GM23338 (cell line): ENCODE data around the gene NSRP1. TPM values are rescaled to one million over a fixed set of nuclear protein-coding genes. Genes with fewer than 3 reads are reported as not detected.

ENCODE experiments used
- ATAC-seq: fragments of 200-7000 bp; cut with Tn5 transposase; 3 replicates; pipeline ENCODE4 v1.9.1; 2020
- DNase-seq: peaks from one replicate; pipeline ENCODE4 v3.0.0-alpha.2; 2015; ENCODE audit warnings: low spot score
- H2AFZ ChIP-seq: fragments of 200-600 bp; sonication (generic); 2 replicates; pipeline ENCODE4 v1.8.0; 2016; ENCODE audit warnings: antibody characterized with exemption, mild to moderate bottlenecking, moderate library complexity
- H3F3A ChIP-seq: fragments of 200-600 bp; sonication (generic); replicated peaks from 2 replicates; pipeline ENCODE4 v1.8.0; 2017; ENCODE audit warnings: antibody characterized with exemption, mixed run types, low read depth
- H3K27ac ChIP-seq: fragments of 200-600 bp; sonication (generic); 2 replicates; pipeline ENCODE4 v1.6.1; 2016; ENCODE audit warnings: low read depth
- H3K27me3 ChIP-seq: fragments of 200-600 bp; sonication (generic); 2 replicates; pipeline ENCODE4 v1.8.0; 2016; ENCODE audit warnings: mild to moderate bottlenecking, mixed run types, moderate library complexity; ENCODE audit not compliant: insufficient read depth
- H3K36me3 ChIP-seq: fragments of 200-600 bp; sonication (generic); 2 replicates; pipeline ENCODE4 v1.8.0; 2016; ENCODE audit warnings: mild to moderate bottlenecking; ENCODE audit not compliant: insufficient read depth
- H3K4me1 ChIP-seq: fragments of 200-600 bp; sonication (generic); 2 replicates; pipeline ENCODE4 v1.8.0; 2016; ENCODE audit warnings: mild to moderate bottlenecking, moderate library complexity; ENCODE audit not compliant: insufficient read depth
- H3K4me2 ChIP-seq: fragments of 200-600 bp; sonication (generic); 2 replicates; pipeline ENCODE4 v1.7.1; 2017; ENCODE audit warnings: mixed run types
- H3K4me3 ChIP-seq: fragments of 200-600 bp; sonication (generic); 2 replicates; pipeline ENCODE4 v1.6.1; 2016; ENCODE audit warnings: mixed run types
- H3K79me2 ChIP-seq: fragments of 200-600 bp; sonication (generic); replicated peaks from 2 replicates; pipeline ENCODE4 v1.8.0; 2017; ENCODE audit warnings: mild to moderate bottlenecking; ENCODE audit not compliant: insufficient read depth
- H3K9me2 ChIP-seq: fragments of 200-600 bp; sonication (generic); 2 replicates; pipeline ENCODE4 v1.8.0; 2017; ENCODE audit not compliant: insufficient read depth
- H4K20me1 ChIP-seq: fragments of 200-600 bp; sonication (generic); replicated peaks from 2 replicates; pipeline ENCODE4 v1.8.0; 2017; ENCODE audit warnings: mild to moderate bottlenecking; ENCODE audit not compliant: insufficient read depth
- H3K27ac Mint-ChIP-seq: 2 replicates; pipeline ENCODE4 v1.8.0; 2020; ENCODE audit warnings: inconsistent platforms, mild to moderate bottlenecking, moderate library complexity, mixed read lengths
- H3K27me3 Mint-ChIP-seq: 3 replicates; pipeline ENCODE4 v1.8.0; 2022; ENCODE audit warnings: low read depth, mild to moderate bottlenecking, moderate library complexity, mixed read lengths, inconsistent platforms; ENCODE audit not compliant: insufficient read depth, poor library complexity
- H3K36me3 Mint-ChIP-seq: 3 replicates; pipeline ENCODE4 v1.8.0; 2021; ENCODE audit warnings: low read depth, mild to moderate bottlenecking, inconsistent platforms, moderate library complexity, mixed read lengths
- H3K4me1 Mint-ChIP-seq: 3 replicates; pipeline ENCODE4 v1.8.0; 2020; ENCODE audit warnings: mild to moderate bottlenecking, inconsistent platforms, mixed read lengths
- H3K4me3 Mint-ChIP-seq: 3 replicates; pipeline ENCODE4 v1.8.0; 2021; ENCODE audit warnings: moderate library complexity, mild to moderate bottlenecking, inconsistent platforms, mixed read lengths
- H3K9me3 Mint-ChIP-seq: 3 replicates; pipeline ENCODE4 v1.8.0; 2020; ENCODE audit warnings: moderate library complexity, mild to moderate bottlenecking, inconsistent platforms, mixed read lengths
- CREB1 ChIP-seq: fragments of 250-450 bp; sonication (Bioruptor Pico); IDR thresholded peaks from 2 replicates; pipeline ENCODE4 v1.5.0; 2020; ENCODE audit warnings: low read depth, mild to moderate bottlenecking, moderate library complexity
- EZH2 ChIP-seq: fragments of 200-600 bp; sonication (generic); IDR thresholded peaks from one replicate; pipeline ENCODE4 v1.8.0; 2017; ENCODE audit warnings: antibody characterized with exemption, mild to moderate bottlenecking, low read depth; ENCODE audit not compliant: unreplicated experiment
- EZH2phosphoT487 ChIP-seq: fragments of 200-600 bp; sonication (generic); IDR thresholded peaks from one replicate; pipeline ENCODE4 v1.8.1; 2018; ENCODE audit warnings: antibody characterized with exemption; ENCODE audit not compliant: unreplicated experiment
- JUNB ChIP-seq: IDR thresholded peaks from one replicate; pipeline ENCODE4 v1.6.1; 2016; ENCODE audit warnings: antibody characterized with exemption; ENCODE audit not compliant: unreplicated experiment
- NANOG ChIP-seq: IDR thresholded peaks from 2 replicates; pipeline ENCODE4 v1.6.1; 2016; ENCODE audit warnings: antibody characterized with exemption, borderline replicate concordance
- POLR2AphosphoS5 ChIP-seq: IDR thresholded peaks from 2 replicates; pipeline ENCODE4 v1.6.1; 2016; ENCODE audit warnings: antibody characterized with exemption, low read depth
- STAT1 ChIP-seq: IDR thresholded peaks from one replicate; pipeline ENCODE4 v1.6.1; 2016; ENCODE audit warnings: antibody characterized with exemption; ENCODE audit not compliant: unreplicated experiment
- ZNF114 ChIP-seq: fragments of 250-450 bp; sonication (Bioruptor Pico); IDR thresholded peaks from 2 replicates; pipeline ENCODE4 v1.5.0; 2020; ENCODE audit warnings: mild to moderate bottlenecking, moderate library complexity
- polyA plus RNA-seq: library from polyadenylated mRNA; unstranded; fragments of >200 nt; fragmentation: Nextera tagmentation; extraction: Ambion mirVana; gene quantifications from 2 replicates; pipeline ENCODE4 v1.2.1, GENCODE V29; 2016
- total RNA-seq: library from RNA; depleted of rRNA; stranded (reverse); fragments of >200 nt; shearing (Covaris generic); gene quantifications from 2 replicates; pipeline ENCODE4 v1.2.3, GENCODE V29; 2014
- TF ChIP-seq, protein P1 (sequence below), 2 experiments: fragments of 200-600 bp in 1 of 2; sonication (generic) in 1 of 2; conservative IDR thresholded peaks; 2 replicates each; pipeline versions ENCODE4 v1.5.1 to v1.6.1; 2016 to 2017; ENCODE audit warnings: antibody characterized with exemption in 2 of 2, low read depth in 2 of 2, mild to moderate bottlenecking in 2 of 2, moderate library complexity in 1 of 2
- TF ChIP-seq, protein P2 (sequence below): IDR thresholded peaks from one replicate; pipeline ENCODE4 v1.6.1; 2018; ENCODE audit warnings: antibody characterized with exemption; ENCODE audit not compliant: unreplicated experiment
- TF ChIP-seq, protein P3 (sequence below): IDR thresholded peaks from 2 replicates; pipeline ENCODE4 v1.6.1; 2016; ENCODE audit warnings: antibody characterized with exemption

NSRP1 gene
- total and polyA plus RNA-seq, 2 experiments from 2014 or later, result 15.7 to 110 TPM

DNA sequence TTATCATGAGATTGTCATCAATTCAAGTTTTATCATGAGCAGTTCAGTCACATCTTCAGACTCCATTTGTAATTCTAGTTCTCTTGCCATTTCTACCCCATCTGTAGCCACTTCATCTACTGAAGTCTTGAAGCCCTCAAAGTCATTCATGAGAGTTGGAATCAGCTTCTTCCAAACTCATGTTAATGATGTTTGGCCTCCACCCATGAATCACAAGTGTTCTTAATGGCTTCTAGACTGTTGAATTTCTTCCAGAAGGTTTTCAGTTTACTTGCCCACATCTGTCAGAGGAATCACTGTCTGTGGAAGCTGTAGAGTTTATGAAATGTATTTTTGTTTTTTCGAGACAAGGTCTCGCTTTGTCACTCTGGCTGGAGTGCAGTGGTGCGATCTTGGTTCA is 16.0 kb downstream of the NSRP1 start (continued):
- TF ChIP-seq, protein P1, sequence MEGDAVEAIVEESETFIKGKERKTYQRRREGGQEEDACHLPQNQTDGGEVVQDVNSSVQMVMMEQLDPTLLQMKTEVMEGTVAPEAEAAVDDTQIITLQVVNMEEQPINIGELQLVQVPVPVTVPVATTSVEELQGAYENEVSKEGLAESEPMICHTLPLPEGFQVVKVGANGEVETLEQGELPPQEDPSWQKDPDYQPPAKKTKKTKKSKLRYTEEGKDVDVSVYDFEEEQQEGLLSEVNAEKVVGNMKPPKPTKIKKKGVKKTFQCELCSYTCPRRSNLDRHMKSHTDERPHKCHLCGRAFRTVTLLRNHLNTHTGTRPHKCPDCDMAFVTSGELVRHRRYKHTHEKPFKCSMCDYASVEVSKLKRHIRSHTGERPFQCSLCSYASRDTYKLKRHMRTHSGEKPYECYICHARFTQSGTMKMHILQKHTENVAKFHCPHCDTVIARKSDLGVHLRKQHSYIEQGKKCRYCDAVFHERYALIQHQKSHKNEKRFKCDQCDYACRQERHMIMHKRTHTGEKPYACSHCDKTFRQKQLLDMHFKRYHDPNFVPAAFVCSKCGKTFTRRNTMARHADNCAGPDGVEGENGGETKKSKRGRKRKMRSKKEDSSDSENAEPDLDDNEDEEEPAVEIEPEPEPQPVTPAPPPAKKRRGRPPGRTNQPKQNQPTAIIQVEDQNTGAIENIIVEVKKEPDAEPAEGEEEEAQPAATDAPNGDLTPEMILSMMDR (conservative IDR thresholded peaks at IDR 0.05; ENCODE audit: low read depth in 2 of 2), result no peak

DNA sequence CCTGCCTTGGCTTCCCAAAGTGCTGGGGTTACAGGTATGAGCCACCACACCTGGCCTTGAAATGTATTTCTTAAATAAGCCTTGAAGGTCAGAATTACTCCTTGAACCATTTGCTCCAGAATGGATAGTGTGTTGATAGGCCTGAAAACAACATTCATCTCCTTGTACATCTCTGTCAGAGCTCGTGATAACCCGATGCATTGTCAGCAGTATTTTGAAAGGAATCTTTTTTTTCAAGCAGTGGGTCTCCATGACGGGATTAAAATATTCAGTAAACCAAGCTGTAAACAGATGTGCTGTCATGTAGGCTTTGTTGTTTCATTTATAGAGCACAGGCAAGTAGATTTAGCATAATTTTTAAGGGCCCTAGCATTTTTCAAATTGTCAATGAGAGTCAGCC is 16.6 kb downstream of the NSRP1 start:
- Histone ChIP-seq H3K4me3 (no peak overlapping the region), H3K36me3 (no peaks in the 10 kb centered on the region; the same call in 1 of the 2 replicates), H3K27me3 (no peaks in the 10 kb centered on the region), H3K9me2 (no peaks in the 10 kb centered on the region), H3K79me2 (peaks cover 79% of the 10 kb centered on the region), H3K27ac (no peak overlapping the region), H3K4me1 (peaks cover 4% of the 10 kb centered on the region; the same call in 1 of the 2 replicates), H3F3A (no peaks in the 10 kb centered on the region), H2AFZ (no peak overlapping the region), H4K20me1 (no peaks in the 10 kb centered on the region; the same call in 1 of the 2 replicates), H3K4me2 (no peak overlapping the region)
- Mint-ChIP-seq H3K9me3 (no peaks in the 10 kb centered on the region), H3K4me1 (peaks cover 15% of the 10 kb centered on the region), H3K27me3 (peaks cover 2% of the 10 kb centered on the region), H3K36me3 (peaks cover 42% of the 10 kb centered on the region), H3K27ac (no peak overlapping the region), H3K4me3 (no peak overlapping the region)
- ATAC-seq, result no peak
- DNase-seq, result no peak
- TF ChIP-seq JUNB (no peak), ZNF114 (no peak), NANOG (no peak), EZH2phosphoT487 (no peak), POLR2AphosphoS5 (no peak), EZH2 (no peak), CREB1 (CRISPR knock-in tag) (no peak), STAT1 (no peak)
- TF ChIP-seq, protein P2, sequence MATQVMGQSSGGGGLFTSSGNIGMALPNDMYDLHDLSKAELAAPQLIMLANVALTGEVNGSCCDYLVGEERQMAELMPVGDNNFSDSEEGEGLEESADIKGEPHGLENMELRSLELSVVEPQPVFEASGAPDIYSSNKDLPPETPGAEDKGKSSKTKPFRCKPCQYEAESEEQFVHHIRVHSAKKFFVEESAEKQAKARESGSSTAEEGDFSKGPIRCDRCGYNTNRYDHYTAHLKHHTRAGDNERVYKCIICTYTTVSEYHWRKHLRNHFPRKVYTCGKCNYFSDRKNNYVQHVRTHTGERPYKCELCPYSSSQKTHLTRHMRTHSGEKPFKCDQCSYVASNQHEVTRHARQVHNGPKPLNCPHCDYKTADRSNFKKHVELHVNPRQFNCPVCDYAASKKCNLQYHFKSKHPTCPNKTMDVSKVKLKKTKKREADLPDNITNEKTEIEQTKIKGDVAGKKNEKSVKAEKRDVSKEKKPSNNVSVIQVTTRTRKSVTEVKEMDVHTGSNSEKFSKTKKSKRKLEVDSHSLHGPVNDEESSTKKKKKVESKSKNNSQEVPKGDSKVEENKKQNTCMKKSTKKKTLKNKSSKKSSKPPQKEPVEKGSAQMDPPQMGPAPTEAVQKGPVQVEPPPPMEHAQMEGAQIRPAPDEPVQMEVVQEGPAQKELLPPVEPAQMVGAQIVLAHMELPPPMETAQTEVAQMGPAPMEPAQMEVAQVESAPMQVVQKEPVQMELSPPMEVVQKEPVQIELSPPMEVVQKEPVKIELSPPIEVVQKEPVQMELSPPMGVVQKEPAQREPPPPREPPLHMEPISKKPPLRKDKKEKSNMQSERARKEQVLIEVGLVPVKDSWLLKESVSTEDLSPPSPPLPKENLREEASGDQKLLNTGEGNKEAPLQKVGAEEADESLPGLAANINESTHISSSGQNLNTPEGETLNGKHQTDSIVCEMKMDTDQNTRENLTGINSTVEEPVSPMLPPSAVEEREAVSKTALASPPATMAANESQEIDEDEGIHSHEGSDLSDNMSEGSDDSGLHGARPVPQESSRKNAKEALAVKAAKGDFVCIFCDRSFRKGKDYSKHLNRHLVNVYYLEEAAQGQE, result no peak
- TF ChIP-seq, protein P1 (conservative IDR thresholded peaks at IDR 0.05; ENCODE audit: low read depth in 2 of 2), result no peak
- TF ChIP-seq, protein P3, sequence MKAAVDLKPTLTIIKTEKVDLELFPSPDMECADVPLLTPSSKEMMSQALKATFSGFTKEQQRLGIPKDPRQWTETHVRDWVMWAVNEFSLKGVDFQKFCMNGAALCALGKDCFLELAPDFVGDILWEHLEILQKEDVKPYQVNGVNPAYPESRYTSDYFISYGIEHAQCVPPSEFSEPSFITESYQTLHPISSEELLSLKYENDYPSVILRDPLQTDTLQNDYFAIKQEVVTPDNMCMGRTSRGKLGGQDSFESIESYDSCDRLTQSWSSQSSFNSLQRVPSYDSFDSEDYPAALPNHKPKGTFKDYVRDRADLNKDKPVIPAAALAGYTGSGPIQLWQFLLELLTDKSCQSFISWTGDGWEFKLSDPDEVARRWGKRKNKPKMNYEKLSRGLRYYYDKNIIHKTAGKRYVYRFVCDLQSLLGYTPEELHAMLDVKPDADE, result no peak
